GM13976 (cell line): ENCODE data around the gene TRIM44.

Source experiments
- DNase-seq: peaks from one replicate; pipeline ENCODE4 v3.0.0; 2012; ENCODE audit warnings: low spot score
- CTCF ChIP-seq: IDR thresholded peaks from 2 replicates; pipeline ENCODE4 v1.5.1; 2012; ENCODE audit warnings: borderline replicate concordance, mild to moderate bottlenecking; ENCODE audit not compliant: insufficient read depth; ENCODE audit errors: extremely low read depth, missing control alignments, control extremely low read depth
- in situ Hi-C: fragments of 300-500 bp; cut with MboI; formaldehyde crosslinking; loops from one replicate; pipeline ENCODE4 v1.12.0; 2022; ENCODE audit warnings: low sequenced_read_pairs, mixed read lengths, inconsistent platforms; ENCODE audit not compliant: unreplicated experiment

TRIM44 gene

GRCh38 chr11:35722641-35723040, 60.1 kb downstream of the TRIM44 start:
- in situ Hi-C loops = no loop called here
- TF ChIP-seq CTCF = no peak
- DNase-seq = no peak

- TF ChIP-seq CTCF = no peak
- no peak for DNase-seq
- in situ Hi-C loops = no loop called here
Measured at GRCh38 chr11:35723493-35723892, 60.9 kb downstream of the TRIM44 start.

- no peak for TF ChIP-seq CTCF
- no peak for DNase-seq
- in situ Hi-C loops = no loop called here
Measured at GRCh38 chr11:35723913-35724312, 61.3 kb downstream of the TRIM44 start.

GRCh38 chr11:35725885-35726284, 63.3 kb downstream of the TRIM44 start:
- in situ Hi-C loops = no loop called here
- DNase-seq = no peak

GRCh38 chr11:35727140-35727539, 64.6 kb downstream of the TRIM44 start:
- TF ChIP-seq CTCF = no peak
- DNase-seq = no peak
- in situ Hi-C loops = no loop called here

More at GRCh38 chr11:35725885-35726284, 63.3 kb downstream of the TRIM44 start:
- TF ChIP-seq CTCF = no peak

- in situ Hi-C loops = no loop called here
- DNase-seq = no peak
- TF ChIP-seq CTCF = no peak
Measured at GRCh38 chr11:35730254-35730653, 67.7 kb downstream of the TRIM44 start.

GRCh38 chr11:35734669-35735410, 72.3 kb downstream of the TRIM44 start:
- in situ Hi-C loops = no loop called here
- no peak for TF ChIP-seq CTCF
- DNase-seq = no peak
